Measurements from ENCODE around the gene GALNTL6. TPM values are rescaled to one million over a fixed set of nuclear protein-coding genes. Genes with fewer than 3 reads are reported as not detected.
"Not testable (repeated sequence)": the region's sequence is repeated elsewhere in the genome, so short reads cannot be mapped to it uniquely, and the experiment has no call there.

The GALNTL6 gene
- total RNA-seq, 1 donor, result under 0.01 TPM

DNA sequence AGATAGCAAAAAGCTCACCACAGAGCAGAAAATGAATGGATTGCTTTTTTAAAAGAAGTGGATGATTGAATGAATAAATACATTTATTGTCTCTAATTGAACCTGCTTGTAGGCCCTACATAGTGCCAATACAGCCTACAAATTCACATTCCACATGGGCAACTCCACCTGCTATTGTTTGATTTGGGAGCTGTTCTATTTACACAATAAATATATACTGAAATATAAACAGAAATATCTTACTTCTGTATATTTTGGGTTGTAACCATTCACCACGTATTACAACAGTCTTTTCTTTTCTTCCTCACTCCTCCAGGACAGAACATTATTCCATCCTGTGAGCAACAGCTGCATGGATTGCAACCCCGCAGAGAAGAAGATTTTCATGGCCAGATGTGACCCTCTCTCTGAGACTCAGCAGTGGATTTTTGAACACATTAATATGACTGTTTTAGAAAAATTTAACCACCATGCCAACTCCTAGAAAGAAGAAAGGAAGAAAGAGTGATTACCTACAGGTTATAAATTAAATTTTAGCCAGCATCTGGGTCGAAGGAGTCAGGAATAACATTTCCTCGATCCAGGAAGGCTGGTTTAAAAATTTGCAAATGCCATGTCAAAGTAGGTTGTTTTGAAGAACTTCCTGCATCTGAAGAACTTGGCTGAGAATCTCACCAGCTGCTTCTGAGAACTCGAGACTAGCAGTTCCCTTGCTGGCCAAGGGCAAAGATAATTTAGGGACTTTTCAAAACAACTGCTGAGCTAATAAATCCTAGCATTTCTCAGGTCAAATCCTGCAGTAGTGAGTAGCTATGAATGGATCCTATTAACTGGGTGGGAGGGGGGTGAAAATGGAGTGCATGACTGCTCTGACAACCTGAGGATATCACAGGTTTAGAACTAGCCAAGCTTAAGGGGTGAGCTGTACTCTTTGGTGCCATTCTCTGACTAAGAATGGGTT is 1226.7 kb downstream of the GALNTL6 start:
- TF ChIP-seq, protein P1, sequence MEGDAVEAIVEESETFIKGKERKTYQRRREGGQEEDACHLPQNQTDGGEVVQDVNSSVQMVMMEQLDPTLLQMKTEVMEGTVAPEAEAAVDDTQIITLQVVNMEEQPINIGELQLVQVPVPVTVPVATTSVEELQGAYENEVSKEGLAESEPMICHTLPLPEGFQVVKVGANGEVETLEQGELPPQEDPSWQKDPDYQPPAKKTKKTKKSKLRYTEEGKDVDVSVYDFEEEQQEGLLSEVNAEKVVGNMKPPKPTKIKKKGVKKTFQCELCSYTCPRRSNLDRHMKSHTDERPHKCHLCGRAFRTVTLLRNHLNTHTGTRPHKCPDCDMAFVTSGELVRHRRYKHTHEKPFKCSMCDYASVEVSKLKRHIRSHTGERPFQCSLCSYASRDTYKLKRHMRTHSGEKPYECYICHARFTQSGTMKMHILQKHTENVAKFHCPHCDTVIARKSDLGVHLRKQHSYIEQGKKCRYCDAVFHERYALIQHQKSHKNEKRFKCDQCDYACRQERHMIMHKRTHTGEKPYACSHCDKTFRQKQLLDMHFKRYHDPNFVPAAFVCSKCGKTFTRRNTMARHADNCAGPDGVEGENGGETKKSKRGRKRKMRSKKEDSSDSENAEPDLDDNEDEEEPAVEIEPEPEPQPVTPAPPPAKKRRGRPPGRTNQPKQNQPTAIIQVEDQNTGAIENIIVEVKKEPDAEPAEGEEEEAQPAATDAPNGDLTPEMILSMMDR (IDR thresholded peaks at IDR 0.05; ENCODE audit: extremely low read depth, low read depth, low read length), result no peak

GRCh38 chr4:173041482-173041881 is 1228.3 kb downstream of the GALNTL6 start:
- no peaks in the 10 kb centered on the region for H3K9me3 ChIP-seq (ENCODE audit: low read depth, low read length)
- no peaks in the 10 kb centered on the region for H3K27me3 ChIP-seq (ENCODE audit: insufficient read depth, low read length)
- no peaks in the 10 kb centered on the region for H3K4me1 ChIP-seq (ENCODE audit: insufficient read depth, low read length)
- H3K27ac ChIP-seq (ENCODE audit: low read depth, low read length), result no peak overlapping the region
- no peak overlapping the region for H3K4me2 ChIP-seq (ENCODE audit: insufficient read depth, low read length)
- no peaks in the 10 kb centered on the region for H3K79me2 ChIP-seq (ENCODE audit: insufficient read depth, low read length)
- no peak for DNase-seq (ENCODE audit: insufficient read length, low spot score, missing footprints)
- no peak overlapping the region for H2AFZ ChIP-seq (ENCODE audit: low read length)
- no peaks in the 10 kb centered on the region for H3K36me3 ChIP-seq (ENCODE audit: insufficient read depth, low read length)
- no peaks in the 10 kb centered on the region for H4K20me1 ChIP-seq (ENCODE audit: insufficient read depth, low read length)
- TF ChIP-seq, protein P1 (IDR thresholded peaks at IDR 0.05; ENCODE audit: extremely low read depth, low read depth, low read length), result no peak
- H3K4me3 ChIP-seq (ENCODE audit: insufficient read depth, low read length), result no peak overlapping the region

More for the DNA sequence above, 1226.7 kb downstream of the GALNTL6 start:
- no peaks in the 10 kb centered on the region for H3K36me3 ChIP-seq (ENCODE audit: insufficient read depth, low read length)
- no peak overlapping the region for H3K4me2 ChIP-seq (ENCODE audit: insufficient read depth, low read length)
- no peaks in the 10 kb centered on the region for H3K27me3 ChIP-seq (ENCODE audit: insufficient read depth, low read length)
- peak; percentile 13 for DNase-seq (ENCODE audit: insufficient read length, low spot score, missing footprints)
- no peak overlapping the region for H3K4me3 ChIP-seq (ENCODE audit: insufficient read depth, low read length)
- no peaks in the 10 kb centered on the region for H4K20me1 ChIP-seq (ENCODE audit: insufficient read depth, low read length)
- H2AFZ ChIP-seq (ENCODE audit: low read length), result no peak overlapping the region
- H3K9me3 ChIP-seq (ENCODE audit: low read depth, low read length), result no peaks in the 10 kb centered on the region
- no peak overlapping the region for H3K27ac ChIP-seq (ENCODE audit: low read depth, low read length)
- H3K4me1 ChIP-seq (ENCODE audit: insufficient read depth, low read length), result no peaks in the 10 kb centered on the region
- H3K79me2 ChIP-seq (ENCODE audit: insufficient read depth, low read length), result no peaks in the 10 kb centered on the region

- not testable (repeated sequence) for DNase-seq (ENCODE audit: insufficient read length, low spot score, missing footprints); H3K27ac ChIP-seq (ENCODE audit: low read depth, low read length); H3K4me3 ChIP-seq (ENCODE audit: insufficient read depth, low read length); H3K4me1 ChIP-seq (ENCODE audit: insufficient read depth, low read length); H3K36me3 ChIP-seq (ENCODE audit: insufficient read depth, low read length); H4K20me1 ChIP-seq (ENCODE audit: insufficient read depth, low read length); H3K27me3 ChIP-seq (ENCODE audit: insufficient read depth, low read length); H3K79me2 ChIP-seq (ENCODE audit: insufficient read depth, low read length); H3K9me3 ChIP-seq (ENCODE audit: low read depth, low read length); H3K4me2 ChIP-seq (ENCODE audit: insufficient read depth, low read length); H2AFZ ChIP-seq (ENCODE audit: low read length)
Observed at GRCh38 chr4:173042139-173042538, 1228.9 kb downstream of the GALNTL6 start.

DNA sequence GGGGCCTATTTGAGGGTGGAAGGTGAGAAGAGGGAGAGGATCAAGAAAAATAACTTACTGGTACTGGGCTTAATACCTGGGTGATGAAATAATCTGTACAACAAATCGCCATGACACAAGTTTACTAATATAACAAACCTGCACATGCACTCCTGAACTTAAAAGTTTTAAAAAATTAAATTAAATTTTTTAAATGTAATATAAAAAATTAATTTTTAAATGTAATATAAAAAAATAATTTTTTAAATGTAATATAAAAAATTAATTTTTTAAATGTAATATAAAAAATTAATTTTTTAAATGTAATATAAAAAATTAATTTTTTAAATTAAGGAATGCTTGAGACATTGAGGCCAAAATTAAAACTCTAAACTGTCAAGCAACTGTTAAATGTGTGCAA is 1231.1 kb downstream of the GALNTL6 start:
- no peaks in the 10 kb centered on the region for H3K36me3 ChIP-seq (ENCODE audit: insufficient read depth, low read length)
- no peaks in the 10 kb centered on the region for H3K4me1 ChIP-seq (ENCODE audit: insufficient read depth, low read length)
- no peaks in the 10 kb centered on the region for H4K20me1 ChIP-seq (ENCODE audit: insufficient read depth, low read length)
- H3K79me2 ChIP-seq (ENCODE audit: insufficient read depth, low read length), result no peaks in the 10 kb centered on the region
- H3K4me3 ChIP-seq (ENCODE audit: insufficient read depth, low read length), result no peak overlapping the region
- no peak overlapping the region for H3K27ac ChIP-seq (ENCODE audit: low read depth, low read length)
- no peaks in the 10 kb centered on the region for H3K9me3 ChIP-seq (ENCODE audit: low read depth, low read length)
- no peak overlapping the region for H3K4me2 ChIP-seq (ENCODE audit: insufficient read depth, low read length)
- no peak overlapping the region for H2AFZ ChIP-seq (ENCODE audit: low read length)
- DNase-seq (ENCODE audit: insufficient read length, low spot score, missing footprints), result no peak
- TF ChIP-seq, protein P1 (IDR thresholded peaks at IDR 0.05; ENCODE audit: extremely low read depth, low read depth, low read length), result no peak
- H3K27me3 ChIP-seq (ENCODE audit: insufficient read depth, low read length), result no peaks in the 10 kb centered on the region

Data from osteoblast (primary cell).